ENCODE data around the gene TBC1D22B.
"Not testable (repeated sequence)": the region's sequence is repeated elsewhere in the genome, so short reads cannot be mapped to it uniquely, and the experiment has no call there.

The TBC1D22B gene

GRCh38 chr6:37265001-37265400 lies 7.4 kb downstream of the TBC1D22B start:
- DNase-seq (ENCODE audit: low spot score): peak; percentile 69

- no peak for DNase-seq (ENCODE audit: low spot score)
Measured at GRCh38 chr6:37265860-37266259, 8.3 kb downstream of the TBC1D22B start.

DNA sequence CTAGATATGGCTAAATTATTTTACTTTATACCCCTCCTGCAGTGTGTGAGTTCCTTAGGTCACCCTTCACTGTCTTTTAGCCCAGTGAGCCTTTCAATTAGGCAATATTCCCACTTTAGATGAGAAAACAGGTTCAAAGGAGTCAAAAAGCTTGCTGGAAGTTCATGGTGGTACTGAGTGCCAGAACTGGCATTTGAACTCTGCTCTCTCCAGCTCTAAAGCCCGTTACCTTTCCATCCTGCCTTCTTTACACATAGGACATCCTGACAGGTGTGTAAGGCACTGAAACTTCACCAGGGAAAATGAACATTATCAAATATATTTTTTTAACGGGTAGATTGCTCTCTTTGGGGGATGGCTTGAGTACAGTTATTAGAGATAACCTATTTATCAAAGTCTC lies 11.5 kb downstream of the TBC1D22B start:
- DNase-seq (ENCODE audit: low spot score): no peak

GRCh38 chr6:37272834-37273566 lies 15.4 kb downstream of the TBC1D22B start:
- no peak for DNase-seq (ENCODE audit: low spot score)

- DNase-seq (ENCODE audit: low spot score): no peak
Measured at GRCh38 chr6:37273690-37274089, 16.1 kb downstream of the TBC1D22B start.

- no peak for DNase-seq (ENCODE audit: low spot score)
Measured at GRCh38 chr6:37275350-37275749, 17.8 kb downstream of the TBC1D22B start.

DNA sequence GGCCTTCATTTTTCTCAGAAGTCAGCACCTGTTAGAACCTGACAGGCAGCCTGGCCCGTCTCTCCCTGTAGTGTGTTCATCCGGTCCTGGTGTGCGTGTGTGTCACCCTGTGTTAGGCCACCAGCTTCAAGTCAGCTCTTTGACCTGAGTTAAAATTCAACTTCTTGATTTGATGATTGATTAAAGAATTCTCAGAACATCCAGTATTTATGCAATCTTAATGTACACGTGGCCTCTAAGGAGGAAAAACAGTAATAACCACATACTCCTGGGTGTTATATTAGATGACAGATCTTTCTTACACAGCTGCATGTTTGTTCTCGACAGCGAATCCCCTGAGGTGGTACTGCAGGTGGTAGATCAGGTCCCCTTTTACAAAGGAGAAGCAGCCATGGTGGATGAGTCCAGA lies 19.4 kb downstream of the TBC1D22B start:
- no peak for DNase-seq (ENCODE audit: low spot score)

DNA sequence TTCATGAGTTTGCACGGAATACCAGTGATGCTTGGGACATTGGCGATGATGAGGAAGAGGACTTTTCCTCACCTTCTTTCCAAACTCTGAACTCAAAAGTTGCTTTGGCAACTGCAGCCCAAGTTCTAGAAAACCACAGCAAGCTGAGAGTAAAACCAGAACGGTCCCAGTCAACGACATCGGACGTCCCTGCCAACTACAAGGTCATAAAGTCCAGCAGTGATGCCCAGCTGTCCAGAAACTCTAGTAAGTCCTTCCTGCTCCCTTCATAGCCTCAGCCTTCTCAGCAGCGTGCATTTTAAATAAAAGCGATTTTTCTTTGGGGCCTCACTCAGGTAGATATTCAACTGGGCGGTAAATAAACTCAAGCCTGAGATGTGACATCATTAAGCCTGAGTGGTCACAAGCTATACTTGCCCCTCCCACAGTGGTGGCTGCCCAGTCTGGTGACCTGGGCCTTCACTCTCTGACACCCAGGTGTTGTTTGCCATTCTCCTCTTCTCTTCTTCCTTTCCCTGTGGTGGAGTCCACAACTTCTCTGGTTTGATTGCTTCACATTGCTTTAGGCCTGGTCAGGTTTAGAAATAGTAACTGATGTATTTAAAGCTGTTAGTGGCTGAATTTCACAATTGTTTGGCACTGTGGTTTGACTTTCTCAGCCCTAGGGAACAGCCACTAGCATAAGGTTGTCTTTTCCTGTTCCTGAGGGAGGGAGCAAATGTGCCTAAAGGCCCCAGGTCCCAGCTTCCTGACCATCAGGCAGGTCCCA lies 22.0 kb downstream of the TBC1D22B start:
- DNase-seq (ENCODE audit: low spot score): no peak

- no peak for DNase-seq (ENCODE audit: low spot score)
Measured at GRCh38 chr6:37280162-37280887, 22.8 kb downstream of the TBC1D22B start.

GRCh38 chr6:37282371-37282770 lies 24.8 kb downstream of the TBC1D22B start:
- no peak for DNase-seq (ENCODE audit: low spot score)

DNA sequence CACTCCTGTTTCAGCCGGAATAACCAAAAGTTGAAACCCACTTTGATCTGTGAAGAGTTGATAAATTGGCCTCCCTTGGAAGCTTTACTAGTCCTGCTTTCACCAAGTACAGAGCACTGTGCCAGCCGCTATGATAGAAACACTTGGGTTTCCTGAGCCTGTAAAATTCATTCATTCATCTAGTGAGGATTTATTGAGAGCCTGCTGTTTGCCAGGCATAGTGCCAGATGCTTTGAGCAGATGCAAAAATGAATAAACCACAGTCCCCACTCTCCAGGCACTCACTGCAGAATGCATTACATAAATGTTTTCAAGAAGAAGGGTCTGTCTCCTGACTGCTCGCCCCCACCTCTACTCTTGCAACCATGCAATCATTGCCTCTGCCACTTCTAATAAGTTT lies 25.7 kb downstream of the TBC1D22B start:
- no peak for DNase-seq (ENCODE audit: low spot score)

DNA sequence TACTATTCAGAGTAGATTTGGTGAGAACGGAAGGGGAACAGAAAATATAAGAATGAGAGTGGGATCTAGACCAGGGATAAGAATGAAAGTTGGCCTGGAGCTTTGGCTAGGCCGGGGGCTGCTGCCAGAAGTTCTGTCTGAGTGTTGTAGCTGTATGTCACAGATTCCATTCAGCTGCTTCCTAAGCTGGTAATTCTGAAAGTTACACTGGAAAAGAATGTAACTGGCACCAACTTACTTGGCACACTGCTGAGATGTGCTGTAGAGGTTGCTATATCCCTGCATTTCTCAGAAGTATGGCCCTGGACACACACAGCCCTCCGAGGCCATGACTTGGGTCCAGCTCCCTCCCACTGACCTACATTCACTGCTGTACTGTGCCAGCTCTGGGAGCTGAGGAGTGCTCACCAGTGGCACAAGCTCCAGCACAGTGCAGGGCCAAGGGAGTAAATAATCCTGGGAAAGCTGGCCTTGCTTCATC lies 26.1 kb downstream of the TBC1D22B start:
- no peak for DNase-seq (ENCODE audit: low spot score)

- DNase-seq (ENCODE audit: low spot score): no peak
Measured at GRCh38 chr6:37284781-37285180, 27.2 kb downstream of the TBC1D22B start.

DNA sequence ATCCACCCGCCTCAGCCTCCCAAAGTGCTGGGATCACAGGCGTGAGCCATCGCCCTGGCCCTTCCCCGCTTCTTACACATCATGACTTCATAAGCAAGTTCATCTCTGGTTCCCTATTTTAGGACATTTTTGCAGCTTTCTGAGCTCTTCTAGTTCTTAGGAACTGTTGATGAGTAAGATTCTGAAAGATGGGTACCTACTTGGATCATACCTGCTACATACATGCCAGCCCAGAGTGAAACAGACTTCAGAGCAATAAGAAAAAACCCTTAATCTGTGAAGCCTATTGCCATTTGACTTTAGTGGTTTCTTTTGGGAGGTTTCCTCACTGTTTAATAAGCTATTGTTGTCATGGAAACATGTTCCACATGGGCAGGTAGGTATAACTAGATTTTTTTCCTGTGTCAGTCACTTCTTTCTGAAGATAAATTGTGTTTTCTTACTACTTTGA lies 28.3 kb downstream of the TBC1D22B start:
- no peak for DNase-seq (ENCODE audit: low spot score)

DNA sequence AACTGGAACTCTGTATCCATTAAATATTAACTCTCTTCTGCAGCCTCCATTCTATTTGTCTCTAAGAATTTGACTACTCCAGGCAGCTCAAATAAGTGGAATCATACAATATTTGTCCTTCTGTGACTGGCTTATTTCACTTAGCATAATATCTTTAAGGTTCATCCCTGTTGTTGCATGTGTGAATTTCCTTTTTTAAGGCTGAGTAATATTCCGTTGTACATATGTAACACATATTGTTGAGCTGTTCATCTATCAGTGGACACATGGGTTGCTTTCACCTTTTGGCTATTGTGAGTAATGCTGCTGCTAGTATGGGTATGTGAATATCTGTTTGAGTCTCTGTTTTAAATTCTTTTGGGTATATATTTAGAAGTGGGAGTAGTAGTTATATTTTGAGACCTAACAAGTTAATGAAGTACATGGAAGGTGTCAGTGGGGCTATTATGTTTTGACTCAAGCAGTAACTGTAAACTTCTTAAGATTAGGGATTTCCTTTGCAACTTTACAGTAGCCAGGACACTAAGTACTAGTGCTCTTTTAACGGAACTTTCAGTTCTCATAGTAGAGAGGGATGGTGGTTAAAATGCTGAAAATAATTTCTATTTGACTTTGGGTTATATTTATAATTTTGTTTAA lies 30.1 kb downstream of the TBC1D22B start:
- no peak for DNase-seq (ENCODE audit: low spot score)

- DNase-seq (ENCODE audit: low spot score): no peak
Measured at GRCh38 chr6:37288247-37288646, 30.7 kb downstream of the TBC1D22B start.

DNA sequence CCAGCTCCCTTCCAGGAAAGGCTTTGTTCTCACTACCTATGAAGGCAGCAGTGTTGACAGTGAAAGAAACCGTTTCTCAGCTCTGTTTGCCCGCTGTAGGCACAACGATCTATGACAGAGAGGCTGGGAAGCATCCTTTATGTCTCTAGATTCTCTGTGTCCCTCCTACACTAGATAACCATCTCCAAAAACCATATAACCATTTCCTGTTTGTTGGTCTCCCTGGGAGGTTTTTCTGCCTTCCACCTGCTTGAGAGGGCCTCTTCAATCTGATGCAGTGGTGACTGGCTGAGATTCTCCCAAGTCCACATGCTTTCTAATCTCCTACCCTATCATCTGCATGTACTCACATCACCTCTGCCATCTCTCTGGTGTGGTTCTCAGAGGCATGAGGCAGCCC lies 32.4 kb downstream of the TBC1D22B start:
- DNase-seq (ENCODE audit: low spot score): no peak

DNA sequence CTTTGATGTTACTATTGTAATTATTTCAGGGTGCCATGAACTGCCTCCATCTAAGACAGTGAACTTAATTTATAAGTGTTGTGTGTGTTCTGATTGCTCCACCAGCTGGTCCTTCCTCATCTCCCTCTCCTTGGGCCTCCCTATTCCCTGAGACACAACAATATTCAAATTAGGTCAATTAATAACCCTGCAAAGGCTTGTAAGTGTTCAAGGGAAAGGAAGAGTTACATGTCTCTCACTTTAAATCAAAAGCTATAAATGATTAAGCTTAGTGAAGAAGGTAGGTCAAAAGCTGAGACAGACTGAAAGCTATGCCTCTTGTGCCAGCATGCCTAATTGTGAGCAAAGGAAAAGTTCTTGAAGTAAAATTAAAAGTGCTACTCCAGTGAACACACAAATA lies 35.9 kb downstream of the TBC1D22B start:
- DNase-seq (ENCODE audit: low spot score): no peak

DNA sequence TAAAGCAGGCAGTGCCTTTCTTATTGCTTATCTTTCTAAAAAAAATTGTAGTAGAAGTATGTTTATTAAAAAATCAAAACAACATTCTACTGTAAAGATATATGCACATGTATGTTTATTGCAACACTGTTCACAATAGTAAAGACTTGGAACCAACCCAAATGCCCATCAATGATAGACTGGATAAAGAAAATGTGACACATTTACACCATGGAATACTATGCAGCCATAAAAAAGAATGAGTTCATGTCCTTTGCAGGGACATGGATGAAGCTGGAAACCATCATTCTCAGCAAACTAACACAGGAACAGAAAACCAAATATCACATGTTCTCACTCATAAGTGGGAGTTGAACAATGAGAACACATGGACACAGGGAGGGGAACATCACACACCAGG lies 40.1 kb downstream of the TBC1D22B start:
- not testable (repeated sequence) for DNase-seq (ENCODE audit: low spot score)

GRCh38 chr6:37298958-37299357 lies 41.4 kb downstream of the TBC1D22B start:
- DNase-seq (ENCODE audit: low spot score): no peak

GRCh38 chr6:37299990-37300389 lies 42.4 kb downstream of the TBC1D22B start:
- no peak for DNase-seq (ENCODE audit: low spot score)

Measured in SK-N-DZ (cell line).